Measurements from ENCODE around the gene DCAF8. TPM values are rescaled to one million over a fixed set of nuclear protein-coding genes. Genes with fewer than 3 reads are reported as not detected.
A peak's percentile ranks its signal among the peaks of the same experiment; 100 is the strongest.

DCAF8 gene
- total RNA-seq, 1 donor from 2014 or later, result 62.1 TPM

DNA sequence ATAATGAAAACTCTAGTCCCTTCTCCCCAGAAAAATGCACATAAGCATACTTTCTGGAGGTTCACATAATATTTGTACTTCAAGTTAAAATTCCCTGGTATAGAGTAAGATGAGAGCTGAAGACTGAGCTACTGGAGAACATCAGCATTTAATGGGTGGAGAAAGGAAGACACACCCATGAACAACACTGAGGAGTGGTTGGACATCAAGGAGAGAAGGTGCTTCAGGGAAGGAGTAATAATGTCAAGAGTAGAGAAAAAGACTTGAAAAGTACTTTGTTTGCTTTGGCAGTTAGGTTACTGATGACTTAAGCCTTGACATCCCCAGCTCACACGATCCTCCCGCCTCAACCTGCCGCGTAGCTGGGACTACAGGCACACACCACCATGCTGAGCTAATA, 35.3 kb downstream of the DCAF8 start:
- no peak for DNase-seq (ENCODE audit: low read depth in 2 of 2)

DNA sequence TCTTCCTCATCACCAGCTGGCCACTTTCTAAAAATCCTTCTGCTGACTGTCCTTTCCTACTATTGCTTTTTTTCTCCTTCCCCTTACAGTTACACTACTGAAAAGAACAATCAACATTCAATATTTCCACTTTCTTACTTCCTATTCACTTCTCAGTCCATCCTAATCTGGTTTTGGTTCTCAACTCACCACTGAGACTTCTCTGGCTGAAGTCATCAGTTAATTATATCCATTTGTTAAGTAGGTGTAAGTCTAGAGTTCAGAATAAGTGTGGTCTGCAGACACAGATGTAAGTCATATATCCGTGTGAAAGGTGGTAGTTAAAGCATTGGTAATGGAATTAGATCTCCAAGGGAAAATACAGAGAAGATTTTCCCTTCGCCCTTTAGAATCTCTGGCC, 35.7 kb downstream of the DCAF8 start:
- DNase-seq (ENCODE audit: low read depth in 2 of 2), result no peak

GRCh38 chr1:160225345-160225744, 37.0 kb downstream of the DCAF8 start:
- no peak for DNase-seq (ENCODE audit: low read depth in 2 of 2)

DNA sequence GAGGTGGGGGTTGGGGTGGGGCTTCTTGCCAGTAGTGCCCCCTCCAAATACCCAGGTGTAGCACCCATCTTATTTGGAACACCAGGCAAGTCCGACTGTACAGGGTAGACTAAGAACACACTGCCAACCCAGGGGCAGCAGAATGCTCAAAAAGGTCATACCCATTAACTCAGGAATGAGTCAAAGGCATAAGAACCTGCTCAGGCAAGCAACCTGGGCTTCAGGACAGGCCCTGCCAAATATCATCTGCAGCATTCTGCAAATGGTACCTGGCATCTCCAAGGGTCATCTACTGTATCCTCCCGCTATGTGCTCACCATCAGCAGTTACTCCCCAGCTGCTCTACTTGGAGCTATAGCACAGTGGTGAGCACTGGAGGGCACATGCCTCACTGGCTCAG, 37.7 kb downstream of the DCAF8 start:
- no peak for DNase-seq (ENCODE audit: low read depth in 2 of 2)

DNA sequence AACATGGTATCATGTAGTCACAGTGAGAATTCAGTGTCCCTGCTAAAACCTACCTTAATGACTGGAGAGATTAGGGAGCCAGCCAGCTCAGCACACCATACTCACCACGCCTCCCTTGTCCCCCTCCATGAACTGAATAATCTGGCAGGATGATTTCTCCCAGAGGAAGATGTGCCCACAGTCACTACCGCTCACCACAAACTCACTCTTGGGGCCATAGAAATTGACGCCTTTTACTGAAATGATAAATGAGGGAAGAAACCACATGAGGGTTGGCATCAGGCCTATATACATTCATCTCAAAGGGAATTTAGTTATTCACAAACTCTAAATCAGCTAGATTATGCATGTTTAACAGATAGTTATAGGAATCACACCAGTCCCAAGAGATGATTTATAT, 39.8 kb downstream of the DCAF8 start:
- no peak for DNase-seq (ENCODE audit: low read depth in 2 of 2)

- DNase-seq (ENCODE audit: low read depth in 2 of 2), result no peak
Observed at GRCh38 chr1:160221089-160221488, 41.3 kb downstream of the DCAF8 start.

DNA sequence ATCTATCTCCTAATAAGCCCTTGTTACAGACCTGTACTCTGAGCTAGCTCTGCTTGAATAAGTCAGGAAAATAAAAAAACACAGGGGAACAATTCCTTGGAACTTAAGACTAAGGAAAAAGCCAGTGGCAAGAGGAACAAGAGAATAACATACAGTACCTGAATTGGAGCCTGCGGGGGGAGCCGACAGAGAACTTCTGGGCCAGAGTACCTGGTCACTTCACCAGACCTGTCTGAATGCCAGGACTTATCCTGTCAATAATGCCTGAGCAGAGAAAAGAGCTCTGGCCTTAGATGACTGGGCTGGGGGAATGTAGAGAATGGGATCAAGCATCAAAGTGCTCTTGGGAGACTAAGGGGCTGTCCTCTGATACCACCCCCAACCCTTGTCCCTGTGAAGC, 42.0 kb downstream of the DCAF8 start:
- no peak for DNase-seq (ENCODE audit: low read depth in 2 of 2)

GRCh38 chr1:160219062-160219929, 43.1 kb downstream of the DCAF8 start:
- DNase-seq (ENCODE audit: low read depth in 2 of 2), result peak; percentile 50 to 74

GRCh38 chr1:160217481-160218051, 44.8 kb downstream of the DCAF8 start:
- DNase-seq (ENCODE audit: low read depth in 2 of 2), result peak in 1 of 2 donors; percentile 40

- DNase-seq (ENCODE audit: low read depth in 2 of 2), result no peak
Observed at GRCh38 chr1:160216301-160216700, 46.0 kb downstream of the DCAF8 start.

DNA sequence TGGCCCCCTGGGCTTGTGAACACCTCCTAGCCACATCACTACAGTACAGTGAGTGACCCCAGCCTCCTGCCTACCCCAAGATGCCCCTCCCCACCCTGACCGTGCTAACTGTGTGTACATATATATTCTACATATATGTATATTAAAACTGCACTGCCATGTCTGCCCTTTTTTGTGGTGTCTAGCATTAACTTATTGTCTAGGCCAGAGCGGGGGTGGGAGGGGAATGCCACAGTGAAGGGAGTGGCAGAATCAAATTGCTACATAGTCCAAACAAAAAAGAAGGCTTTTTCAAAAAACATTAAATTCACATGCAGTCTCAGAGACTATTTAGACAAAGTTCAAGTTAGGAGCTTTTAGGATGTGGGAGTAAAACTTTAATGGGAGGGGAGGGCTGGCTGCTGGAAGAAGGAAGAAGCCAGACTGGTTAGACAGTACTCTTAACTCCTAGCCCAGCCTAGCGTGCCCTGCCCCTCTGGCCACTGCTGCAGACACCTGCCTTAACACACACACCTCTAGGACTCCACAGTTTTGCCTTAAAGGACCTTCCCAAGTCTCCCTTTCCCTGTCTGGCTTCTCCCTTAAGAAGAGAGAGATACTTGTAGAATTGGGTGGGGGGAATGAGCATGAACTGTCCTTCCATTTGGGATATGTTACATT, 47.7 kb downstream of the DCAF8 start:
- no peak for DNase-seq (ENCODE audit: low read depth in 2 of 2)

DNA sequence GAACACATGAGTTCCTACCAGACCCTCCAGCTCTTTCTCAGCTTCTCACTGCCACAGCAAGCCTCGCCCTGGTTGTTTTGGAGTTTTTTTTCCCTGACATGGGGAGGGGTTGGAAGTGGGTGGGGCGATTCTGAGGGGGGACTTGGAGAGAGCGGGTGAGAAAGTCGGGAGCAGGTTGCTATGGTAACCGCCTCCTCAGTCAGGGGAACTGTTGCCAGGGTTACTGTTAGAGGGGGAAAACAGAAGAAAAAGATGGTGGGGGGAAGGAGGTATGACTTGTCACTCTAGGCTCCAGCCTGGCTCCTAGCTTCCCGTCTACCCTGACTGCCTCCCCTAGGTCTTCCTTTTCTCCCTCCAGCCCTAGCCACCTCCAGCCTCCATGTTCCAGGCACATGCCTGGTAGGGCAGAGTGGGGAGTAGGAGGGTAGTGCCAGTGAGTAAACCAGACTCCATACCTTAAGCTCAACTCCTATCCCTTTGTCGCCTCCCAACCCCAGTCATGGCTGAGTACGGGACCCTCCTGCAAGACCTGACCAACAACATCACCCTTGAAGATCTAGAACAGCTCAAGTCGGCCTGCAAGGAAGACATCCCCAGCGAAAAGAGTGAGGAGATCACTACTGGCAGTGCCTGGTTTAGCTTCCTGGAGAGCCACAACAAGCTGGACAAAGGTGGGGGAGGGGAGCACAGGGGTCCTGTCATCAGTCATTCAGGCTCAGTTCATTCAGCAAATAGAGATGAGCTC, 51.1 kb downstream of the DCAF8 start:
- no peak for DNase-seq (ENCODE audit: low read depth in 2 of 2)

DNA sequence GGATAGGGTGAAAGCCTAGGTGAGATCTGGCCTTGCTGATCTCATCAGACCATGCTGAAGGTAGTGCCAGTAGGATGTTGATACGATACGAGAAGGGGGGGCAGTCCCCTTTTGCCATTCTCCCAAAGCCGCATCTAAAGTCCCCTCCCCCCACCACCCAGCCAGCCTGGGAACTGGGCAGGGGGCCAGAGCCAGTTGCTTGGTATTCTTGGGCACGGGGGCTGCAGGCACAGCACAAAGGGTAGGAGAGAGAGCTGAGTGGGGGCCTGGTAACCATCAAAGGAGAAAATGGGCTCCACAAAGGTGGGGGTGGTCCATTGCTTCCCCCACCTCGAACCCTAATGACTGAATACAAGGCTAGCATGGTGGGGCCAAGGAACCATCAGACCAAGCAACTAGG, 51.8 kb downstream of the DCAF8 start:
- no peak for DNase-seq (ENCODE audit: low read depth in 2 of 2)

DNA sequence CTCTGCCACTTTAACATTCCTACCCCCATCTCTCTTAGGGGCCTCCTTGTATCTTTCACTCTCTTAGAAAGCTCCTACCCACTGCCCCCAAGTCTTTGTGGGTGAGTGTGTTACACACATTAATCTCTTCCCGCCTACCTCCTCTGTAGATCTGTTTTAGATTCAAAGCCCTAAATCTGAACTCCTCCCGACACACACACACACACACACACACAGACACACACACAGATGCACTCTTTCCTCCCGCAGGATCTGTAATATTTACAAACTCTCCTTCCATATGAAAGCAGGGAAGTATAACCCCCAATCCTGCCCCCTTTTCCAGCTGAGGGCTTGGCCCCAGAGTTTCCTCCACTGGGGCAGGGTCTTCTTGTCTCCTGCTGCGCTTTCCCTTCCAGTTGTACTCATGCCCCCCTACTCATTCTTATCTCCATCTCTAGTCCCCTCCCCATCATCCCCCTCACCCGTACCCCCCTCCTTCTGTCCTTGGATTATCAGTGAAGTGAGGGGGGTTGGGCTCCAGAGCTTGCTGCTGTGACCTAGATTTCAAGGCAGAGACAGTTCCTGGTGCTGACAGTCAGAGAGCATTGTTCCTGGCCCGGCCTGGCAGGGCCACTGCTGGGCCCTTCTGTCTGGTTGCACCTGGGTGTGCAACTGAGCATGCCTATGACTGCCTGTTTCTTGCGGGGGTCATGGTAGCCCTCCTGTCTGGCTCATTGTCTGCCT, 52.9 kb downstream of the DCAF8 start:
- DNase-seq (ENCODE audit: low read depth in 2 of 2), result peak in 1 of 2 donors; percentile 25

GRCh38 chr1:160208557-160209320, 53.6 kb downstream of the DCAF8 start:
- no peak for DNase-seq (ENCODE audit: low read depth in 2 of 2)

GRCh38 chr1:160207771-160208556, 54.4 kb downstream of the DCAF8 start:
- peak in 1 of 2 donors; percentile 54 for DNase-seq (ENCODE audit: low read depth in 2 of 2)

GRCh38 chr1:160207118-160207650, 55.2 kb downstream of the DCAF8 start:
- DNase-seq (ENCODE audit: low read depth in 2 of 2), result no peak

DNA sequence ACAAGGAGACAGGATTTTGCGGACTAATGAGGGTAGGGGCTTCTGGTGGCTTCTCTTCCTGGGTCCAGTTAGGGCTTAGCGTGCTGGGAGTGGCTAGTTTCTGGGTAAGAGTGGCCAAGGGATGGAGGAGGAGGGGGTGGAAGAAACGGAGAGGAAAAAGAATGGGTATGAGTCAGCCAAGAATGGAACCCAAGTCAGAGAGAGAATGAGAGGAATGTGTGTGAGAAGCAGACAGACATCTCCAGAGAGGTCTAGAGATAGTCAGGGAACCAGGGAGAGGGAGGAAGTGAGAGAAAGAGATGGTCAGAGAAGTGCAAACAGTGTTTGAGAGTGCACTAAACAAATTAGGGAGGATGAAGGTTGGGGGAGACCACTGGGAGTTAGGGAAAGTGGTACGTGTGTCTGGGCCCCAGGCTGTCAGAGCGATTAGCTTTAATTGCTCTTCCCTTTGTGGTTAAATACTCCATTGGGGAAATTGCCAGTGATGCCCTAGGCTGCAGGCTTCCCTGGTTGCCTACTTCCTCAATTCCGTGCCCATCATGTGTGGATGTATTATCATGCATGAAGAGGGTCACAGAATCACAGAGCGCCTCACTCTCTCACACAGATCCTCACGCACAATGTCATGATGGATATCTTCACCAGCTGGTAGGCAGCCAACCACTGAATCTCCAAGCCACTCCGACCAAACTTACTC, 55.8 kb downstream of the DCAF8 start:
- DNase-seq (ENCODE audit: low read depth in 2 of 2), result peak in 1 of 2 donors; percentile 46

DNA sequence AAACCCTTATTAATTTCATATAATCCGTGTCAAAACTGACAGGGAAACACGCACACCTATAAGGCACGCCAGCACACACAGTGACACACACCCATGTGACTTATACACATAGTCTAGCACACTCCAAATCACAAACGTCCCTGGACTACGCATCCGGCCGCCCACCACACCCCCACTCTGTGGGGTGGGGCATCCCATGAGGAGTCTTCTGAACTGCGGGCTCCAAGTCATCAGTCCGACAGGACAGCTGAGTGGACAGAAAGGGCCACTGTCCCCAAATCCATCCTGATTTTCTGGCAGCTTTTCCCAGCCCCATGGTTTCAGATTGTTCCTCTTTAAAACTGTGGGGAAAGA, 56.3 kb downstream of the DCAF8 start:
- DNase-seq (ENCODE audit: low read depth in 2 of 2), result peak in 1 of 2 donors; percentile 71

Data from dermis microvascular lymphatic vessel endothelial cell (primary cell).